Fibroblast of the conjunctiva (primary cell): ENCODE results near the gene DHRSX.
"Not testable (repeated sequence)": the region's sequence is repeated elsewhere in the genome, so short reads cannot be mapped to it uniquely, and the experiment has no call there.

Experiments
- DNase-seq: peaks from one replicate; pipeline ENCODE4 v3.0.0-alpha.2; 2010; ENCODE audit warnings: low read depth

Gene DHRSX

DNA sequence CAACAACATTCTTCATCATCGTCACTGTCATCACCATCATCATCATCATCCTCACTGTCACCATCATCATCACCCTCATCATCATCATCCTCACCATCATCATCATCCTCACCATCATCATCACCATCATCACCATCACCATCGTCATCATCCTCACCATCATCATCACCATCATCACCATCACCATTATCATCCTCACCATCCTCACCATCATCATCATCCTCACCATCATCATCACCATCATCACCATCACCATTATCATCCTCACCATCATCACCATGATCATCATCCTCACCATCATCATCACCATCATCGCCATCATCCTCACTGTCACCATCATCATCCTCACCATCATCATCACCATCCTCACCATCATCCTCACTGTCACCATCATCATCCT, 18.9 kb upstream of the DHRSX start:
- not testable (repeated sequence) for DNase-seq

DNA sequence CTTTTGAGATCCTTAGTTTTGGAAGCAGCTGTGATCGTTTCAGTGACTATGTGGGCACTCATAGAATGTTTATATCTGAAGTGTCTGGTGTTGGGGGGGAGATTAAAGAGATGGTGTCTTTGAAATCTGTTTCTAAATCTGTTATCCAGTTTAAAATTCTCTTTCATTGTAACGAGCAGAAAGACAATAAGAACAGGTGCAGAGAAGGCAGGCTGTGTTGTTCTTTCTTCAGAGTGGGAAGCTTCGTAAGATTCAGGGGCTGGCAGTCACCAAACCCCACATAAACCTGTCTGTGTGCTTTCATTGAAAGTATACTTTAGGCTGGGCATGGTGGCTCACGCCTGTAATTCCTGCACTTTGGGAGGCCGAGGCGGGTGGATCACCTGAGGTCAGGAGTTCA, 16.3 kb upstream of the DHRSX start:
- DNase-seq, result no peak

DNA sequence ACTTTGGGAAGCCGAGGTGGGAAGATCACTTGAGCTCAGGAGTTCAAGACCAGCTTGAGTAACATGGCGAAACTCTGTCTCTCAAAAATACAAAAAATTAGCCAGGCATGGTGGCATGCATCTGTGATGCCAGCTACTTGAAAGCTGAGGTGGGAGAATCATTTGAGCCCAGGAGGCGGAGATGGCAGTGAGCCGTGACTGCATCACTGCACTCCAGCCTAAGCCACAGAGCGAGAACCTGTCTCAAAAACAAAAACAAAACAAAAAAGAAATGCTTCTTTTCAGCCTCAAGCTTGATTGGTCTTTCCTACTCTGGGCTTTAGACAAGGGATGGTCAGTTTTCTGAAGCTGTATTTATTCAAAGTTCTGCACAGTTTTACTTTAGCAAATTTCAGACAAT, 15.8 kb upstream of the DHRSX start:
- DNase-seq, result no peak

DNA sequence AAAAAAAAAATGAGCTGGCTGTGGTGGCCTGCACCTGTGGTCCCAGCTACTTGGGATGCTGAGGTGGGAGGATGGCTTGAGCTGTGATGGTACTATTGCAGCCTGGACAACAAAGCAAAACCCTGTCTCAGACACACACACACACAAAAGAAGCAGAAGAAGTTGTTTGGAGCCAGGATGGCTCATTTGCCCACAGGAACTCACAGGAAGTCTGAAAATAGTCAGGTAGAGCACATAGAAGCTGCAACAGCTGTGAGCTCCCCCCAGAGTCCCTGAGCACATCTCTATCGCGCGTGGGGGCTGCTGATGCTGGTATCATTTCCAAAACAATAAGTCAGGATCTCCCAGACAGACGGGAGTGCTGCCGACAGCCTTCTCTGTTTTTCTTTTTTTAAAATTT, 13.4 kb upstream of the DHRSX start:
- no peak for DNase-seq

DNA sequence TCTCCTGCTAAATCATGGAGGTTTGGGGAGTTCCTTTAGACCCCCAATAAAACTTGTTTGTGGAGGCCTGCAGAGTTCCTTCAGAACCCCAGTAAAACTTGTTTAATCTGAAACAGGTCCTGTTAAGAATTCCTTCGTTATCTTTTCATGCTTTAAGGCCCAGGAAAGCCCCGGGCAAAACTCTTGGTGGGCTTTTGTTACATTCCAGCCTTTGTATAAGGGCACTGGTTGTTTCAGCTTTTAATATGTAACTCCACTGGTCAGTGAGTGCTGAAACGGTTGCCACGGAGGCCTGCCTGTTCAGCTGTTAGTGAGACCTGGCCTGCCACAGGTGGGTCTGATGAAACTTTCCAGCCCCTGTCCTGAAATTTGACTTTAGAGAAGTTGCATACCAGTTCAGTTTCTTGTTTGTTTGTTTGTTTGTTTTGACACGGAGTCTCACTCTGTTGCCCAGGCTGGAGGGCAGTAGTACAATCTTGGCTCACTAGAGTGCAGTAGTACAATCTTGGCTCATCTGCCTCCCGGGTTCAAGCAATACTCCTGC, 12.4 kb upstream of the DHRSX start:
- no peak for DNase-seq

DNA sequence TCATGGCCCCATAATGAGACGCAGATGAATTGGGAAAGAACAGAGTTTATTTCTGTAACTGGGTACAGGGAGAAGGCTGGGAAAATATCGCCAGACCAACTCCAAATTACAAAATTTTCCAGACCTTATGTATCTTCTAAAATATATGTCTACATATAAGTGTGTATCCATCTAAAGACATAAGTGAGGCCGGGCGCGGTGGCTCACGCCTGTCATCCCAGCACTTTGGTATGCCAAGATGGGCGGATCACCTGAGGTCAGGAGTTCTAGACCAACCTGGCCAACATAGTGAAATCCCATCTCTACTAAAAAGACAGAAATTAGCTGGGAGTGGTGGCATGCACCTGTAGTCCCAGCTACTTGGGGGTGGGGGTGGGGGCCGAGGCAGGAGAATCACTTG, 11.7 kb upstream of the DHRSX start:
- no peak for DNase-seq

DNA sequence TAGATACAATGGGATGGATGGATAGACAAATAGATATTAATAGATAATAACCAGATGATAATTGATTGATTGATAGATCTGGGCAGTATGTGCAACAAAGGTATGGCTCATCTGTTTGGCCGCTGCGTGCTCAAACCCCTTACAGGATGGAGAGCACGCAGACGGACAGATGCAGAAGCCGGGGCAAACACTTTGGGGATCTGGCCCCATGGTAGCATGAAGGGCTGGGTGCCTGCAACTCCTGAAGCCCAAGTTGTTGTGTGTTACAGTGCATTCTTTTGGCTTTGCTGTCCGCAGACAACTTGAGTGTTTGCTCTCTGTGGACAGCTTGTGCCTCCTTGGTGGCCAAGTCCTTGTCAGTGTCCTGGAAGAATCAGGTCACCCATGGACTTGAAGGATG, 10.6 kb upstream of the DHRSX start:
- DNase-seq, result no peak

DNA sequence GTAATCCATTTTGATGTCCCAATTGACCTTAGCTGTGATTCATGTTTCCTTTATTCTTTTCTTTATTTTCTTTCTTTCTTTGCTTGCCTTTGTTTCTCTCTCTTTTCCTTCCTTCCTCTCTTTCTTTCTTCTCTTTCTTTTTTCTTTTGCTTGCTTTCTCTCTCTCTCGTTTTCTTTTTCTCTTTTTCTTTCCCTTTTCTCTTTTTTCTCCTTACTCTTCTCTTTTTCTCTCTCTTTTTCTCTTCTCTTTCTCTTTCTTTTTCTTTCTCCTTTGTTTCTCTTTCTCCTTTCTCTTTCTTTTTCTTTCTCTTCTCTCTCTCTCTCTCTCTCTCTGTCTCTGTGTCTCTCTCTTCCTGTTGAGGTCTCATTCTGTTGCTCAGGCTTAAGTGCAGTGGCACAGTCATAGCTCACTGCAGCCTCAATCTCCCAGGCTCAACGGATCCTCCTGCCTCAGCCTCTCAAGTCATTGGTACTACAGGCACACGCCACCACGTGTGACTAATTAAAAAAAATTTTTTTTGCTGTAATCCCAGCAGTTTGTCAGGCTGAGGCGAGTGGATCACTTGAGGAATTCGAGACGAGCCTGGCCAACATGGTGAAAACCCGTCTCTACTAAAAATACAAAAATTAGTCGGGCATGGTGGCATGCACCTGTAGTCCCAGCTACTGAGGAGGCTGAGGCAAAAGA, 8.0 kb upstream of the DHRSX start:
- no peak for DNase-seq

DNA sequence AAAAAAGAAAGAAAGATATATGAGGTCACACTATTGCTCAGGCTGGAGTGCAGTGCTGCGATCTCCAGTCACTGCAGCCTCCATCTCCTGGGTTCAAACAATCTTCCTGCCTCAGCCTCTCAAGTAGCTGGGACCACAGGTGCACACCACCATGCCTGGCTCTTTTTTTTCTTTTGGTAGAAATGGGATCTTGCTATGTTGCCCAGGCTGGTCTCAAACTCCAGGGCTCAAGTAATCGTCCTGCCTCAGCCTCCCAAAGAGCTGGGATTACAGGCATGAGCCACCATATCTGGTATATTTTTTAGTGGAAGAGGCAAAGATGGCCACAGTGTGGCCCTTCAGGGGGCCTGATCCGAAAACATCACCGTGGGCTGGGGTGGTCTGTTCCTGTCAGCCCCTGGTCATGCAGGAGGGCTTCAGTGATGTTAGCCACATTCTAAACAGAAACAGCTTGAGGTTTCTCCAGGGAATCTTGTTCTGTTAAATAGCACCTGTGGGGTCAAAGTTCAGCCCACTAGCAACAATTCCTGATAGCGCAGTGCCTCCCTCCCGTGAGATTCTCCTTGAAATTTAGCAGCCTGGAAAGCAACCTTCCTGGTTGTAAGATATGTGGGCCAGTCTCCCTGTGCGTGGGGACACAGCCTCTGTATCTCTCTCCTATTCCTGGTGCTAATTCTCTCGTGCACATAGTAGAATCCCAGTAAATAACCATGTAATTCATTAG, 7.3 kb upstream of the DHRSX start:
- DNase-seq, result no peak

DNA sequence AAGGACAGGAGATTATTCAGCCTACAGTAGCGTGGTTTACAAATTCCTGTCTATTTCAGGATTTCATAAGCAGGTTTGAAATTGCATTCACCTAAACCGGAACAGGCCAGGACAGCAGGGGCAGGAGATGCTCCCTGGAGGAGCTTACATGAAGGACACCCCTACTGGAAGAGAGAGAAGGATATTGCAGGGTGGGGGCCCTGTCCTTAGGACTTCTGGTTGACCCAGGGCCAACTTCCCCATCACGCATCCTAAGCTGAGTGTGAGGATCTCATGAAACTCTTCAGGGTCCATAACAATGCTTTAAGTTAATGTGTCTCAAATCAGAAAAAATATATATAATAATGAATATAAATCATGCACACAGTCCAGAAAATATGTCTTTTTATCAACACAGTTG, 6.4 kb upstream of the DHRSX start:
- DNase-seq, result no peak

DNA sequence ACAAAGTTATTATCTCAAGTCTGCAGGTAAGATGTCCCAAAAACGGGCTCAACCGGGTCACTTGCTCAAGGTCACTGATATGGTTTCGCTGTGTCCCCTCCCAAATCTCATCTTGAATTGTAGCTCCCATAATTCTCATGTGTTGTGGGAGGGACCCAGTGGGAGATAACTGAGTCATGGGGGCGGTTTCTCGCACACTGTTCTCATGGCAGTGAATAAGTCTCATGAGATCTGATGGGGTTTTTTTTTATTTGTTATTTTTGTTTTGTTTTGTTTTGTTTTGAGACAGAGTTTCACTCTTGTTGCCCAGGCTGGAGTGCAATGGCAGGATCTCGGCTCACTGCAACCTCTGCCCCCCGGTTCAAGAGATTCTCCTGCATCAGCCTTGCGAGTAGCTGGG, 4.6 kb upstream of the DHRSX start:
- DNase-seq, result not testable (repeated sequence)

DNA sequence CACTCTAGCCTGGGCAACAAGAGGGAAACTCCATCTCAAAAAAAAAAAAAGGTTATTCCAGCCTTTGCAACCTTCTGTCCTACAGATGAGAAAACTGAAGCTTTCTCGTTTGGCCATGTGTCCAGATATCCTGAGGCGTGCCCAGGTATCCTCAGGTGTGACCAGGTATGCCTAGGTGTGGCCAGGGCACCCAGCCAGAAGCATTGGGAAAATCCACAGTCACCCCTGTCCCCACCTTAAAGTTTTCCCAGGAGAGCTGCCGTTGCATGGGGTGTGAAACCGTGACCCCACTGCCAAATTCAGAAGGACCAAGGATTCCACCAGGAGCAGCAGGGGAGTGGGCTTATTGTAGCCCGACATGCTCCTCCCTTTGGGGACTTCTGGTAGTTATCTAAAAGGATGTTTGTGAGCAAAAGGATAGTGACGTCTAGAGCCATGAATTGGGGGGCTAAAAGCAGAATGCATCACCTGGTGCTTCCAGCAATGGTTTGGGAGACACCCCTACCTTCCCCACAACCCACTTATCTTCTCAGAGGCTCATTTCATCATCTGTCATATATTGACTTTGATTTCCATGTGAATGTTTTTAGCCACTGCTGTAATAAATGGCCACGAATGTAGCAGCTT, 4.0 kb upstream of the DHRSX start:
- DNase-seq, result no peak

DNA sequence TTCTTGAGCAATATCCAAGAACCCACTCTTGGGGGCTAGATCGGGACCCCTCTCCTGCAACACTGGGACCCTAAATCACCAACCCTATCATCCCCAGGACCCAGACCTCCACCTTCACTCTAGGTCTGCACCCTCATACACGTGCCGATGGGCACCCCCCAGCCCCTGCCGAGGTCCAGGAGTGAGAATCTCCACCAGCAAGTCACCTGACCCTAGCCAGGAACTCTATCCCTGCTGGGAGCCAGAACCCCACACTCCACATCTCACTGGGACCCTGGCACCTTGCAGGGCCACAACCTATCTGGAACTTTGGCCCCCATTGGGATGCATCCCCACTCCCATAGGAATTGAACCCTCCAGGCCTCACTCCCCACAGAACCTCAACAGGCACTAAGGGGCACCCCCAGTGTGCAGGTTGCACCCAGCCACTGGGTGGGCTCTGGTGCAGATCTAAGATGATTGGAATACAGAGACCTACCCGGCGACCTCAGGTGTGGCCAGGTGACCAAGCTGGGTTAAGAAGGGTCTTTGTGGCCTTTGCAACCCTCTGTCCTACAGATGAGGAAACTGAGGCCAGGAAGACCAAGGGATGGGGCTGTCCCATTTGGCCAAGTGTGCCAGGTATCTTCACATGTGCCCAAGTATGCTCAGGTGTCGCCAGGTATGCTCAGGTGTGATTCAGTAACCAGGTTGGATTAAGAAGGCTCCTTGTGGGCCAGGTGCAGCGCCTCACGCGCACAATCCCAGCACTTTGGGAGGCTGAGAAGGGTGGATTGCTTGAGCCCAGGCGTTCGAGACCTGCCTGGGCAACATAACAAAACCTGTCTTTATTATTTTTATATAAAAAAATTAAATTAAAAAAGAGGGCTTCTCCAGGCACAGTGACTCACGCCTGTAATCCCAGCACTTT, 3.1 kb upstream of the DHRSX start:
- DNase-seq, result no peak

DNA sequence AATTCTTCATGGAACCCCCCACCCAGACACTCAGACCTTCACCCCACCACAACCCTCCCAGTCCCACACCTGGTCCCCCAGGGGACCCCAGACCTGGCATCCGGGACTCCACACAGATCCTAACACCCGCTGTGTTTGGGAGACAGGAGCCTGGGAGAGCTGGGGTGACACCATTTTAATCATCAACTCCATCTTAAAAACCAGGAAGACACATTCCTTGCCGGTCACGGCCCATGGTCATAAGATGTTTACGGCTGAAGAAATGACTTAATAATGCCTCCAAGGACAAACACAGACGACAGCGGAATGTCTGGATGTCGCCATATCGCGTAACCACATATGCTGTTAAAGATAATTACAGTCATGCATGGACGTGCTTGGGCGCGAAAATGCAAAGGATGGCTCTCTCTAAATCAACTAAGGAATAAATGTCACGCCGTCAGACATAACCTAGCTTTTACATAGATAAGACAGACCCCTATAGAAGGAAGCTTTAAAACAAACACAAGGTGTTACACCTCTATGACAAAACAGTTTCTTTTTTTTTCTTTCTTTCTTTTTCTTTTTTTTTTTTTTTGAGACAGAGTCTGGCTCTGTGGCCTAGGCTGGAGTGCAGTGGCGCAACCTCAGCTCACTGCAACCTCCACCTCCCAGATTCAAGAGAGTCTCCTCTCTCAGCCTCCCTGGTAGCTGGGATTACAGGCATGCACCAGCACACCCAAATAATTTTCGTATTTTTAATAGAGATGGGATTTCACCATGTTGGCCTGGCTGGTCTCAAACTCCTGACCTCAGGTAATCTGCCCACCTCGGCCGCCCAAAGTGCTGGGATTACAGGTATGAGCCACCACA, 2.1 kb upstream of the DHRSX start:
- DNase-seq, result no peak

DNA sequence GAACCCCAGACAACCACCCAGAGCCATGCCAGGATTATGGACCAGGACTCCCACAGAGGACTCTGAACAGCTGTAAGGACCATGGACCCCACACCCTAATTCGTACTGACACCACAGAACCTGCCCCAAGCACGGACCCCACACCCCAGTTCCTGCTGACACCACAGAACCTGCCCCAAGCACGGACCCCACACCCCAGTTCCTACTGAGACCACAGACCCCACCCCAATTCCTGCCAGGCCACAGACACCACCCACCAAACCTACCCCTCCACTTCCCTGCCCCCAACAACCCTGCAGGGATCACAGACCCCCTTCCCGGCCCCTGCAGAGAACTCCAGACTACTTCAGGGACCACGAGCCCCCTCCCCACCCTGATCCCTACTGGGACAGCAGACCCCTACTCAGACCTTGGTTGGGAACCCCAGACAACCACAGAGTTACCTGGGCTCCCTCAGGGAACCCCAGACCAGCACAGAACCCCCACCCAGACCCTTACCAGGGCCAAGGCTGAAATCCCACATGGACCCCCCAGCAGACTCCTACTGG, 1.4 kb upstream of the DHRSX start:
- no peak for DNase-seq

DNA sequence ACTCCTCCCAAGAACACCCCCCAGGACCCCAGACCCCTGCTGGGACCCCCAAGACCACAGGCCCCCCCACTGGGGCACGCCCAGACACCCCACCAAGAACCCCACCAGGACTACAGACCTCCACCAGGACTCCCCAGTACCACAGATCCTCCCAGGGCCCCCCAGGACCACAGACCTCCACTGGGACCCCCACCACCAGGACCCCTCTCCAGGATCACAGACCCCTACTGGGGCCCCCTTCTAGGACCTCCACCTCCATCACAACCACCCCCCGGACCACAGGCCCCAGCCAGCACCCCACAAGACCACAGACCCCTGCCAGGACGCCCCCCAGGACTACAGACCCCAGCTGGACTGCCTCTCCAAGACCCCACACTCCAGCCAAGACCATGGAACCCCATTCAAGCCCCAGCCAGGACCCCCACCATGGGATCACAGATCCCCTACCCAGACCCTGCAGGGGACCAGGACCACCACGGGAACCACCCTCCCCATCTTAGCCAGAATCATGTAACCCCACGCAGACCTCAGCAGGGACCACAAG, 855 bp upstream of the DHRSX start:
- DNase-seq, result no peak

DNA sequence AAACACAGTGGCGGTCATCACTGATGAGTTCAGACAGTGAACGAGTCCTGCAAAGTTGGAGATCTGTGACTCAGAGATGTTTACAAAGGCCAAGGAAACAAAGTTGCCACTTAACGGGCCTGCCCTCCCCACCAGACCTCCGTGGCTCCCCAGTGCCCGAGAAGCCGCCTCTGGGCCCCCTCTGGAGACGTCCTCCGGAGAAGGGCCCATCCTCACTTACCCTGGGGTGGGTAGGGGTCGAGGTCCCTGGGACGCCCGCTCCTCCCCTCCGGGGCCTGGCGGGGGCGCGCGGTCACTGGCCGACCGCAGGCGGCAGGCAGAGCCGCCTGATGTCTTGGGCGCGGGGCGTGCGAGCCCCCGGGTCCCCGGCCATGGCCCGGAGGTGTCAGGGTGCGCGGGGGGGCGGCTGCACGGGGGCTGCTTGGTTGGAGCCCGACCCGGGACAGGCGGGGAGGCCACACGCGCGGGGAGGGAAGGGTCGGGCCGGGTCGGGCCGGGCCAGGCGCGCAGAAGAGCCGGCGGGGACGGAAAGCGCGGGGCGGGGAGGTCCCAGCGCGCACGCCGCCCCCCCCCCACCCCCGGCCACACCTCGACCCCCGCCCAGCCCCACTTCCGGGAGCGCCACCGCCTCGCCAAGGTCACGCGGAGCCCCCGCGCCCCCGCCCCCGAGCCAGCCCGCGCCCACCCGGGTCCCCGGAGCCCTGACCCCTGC, 529 bp downstream of the DHRSX start:
- DNase-seq, result no peak

DNA sequence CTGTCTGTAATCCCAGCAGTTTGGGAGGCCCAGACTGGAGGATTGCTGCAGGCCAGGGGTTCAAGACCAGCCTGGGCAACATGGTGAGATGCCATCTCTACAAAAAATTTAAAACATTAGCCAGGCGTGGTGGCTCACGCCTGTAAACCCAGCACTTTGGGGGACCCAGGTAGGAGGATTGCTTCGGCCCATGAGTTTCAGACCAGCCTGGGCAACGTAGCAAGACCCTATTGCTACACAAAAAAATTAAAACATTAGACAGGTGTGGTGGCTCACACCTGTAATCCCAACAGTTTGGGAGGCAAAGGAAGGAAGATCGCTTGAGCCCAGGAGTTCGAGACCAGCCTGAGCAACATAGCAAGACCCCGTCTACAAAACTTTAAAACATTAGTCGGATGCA, 1.3 kb downstream of the DHRSX start:
- DNase-seq, result no peak

DNA sequence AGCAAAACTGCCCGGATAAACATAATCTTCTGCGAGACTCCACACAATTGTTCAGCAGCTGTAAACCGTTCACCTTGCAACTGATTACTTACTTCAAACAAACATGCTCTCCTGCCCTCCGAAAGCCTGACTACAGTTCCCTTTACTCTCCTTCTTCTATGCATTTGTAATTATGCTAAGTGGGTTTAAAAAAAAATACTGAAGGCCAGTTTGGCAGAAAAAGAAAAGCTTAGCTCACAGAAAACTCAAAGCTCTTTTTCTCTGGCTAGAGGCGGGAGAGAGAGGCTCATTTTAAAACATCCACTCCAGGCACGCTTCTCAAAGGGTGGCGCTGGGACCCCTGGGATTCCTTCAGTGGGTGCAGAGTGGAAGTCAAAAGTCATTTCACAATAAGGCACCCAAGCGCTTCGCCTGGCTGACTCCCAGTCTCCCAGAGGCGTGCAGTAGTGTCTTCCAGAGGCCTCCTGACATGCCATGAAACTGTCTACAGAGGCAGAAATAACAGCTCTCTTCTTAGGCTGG, 1.9 kb downstream of the DHRSX start:
- DNase-seq, result no peak
